Small intestine (tissue), 7 donors: Measurements from ENCODE around the gene MMP19. TPM values are rescaled to one million over a fixed set of nuclear protein-coding genes. Genes with fewer than 3 reads are reported as not detected.
"Not testable (repeated sequence)": the region's sequence is repeated elsewhere in the genome, so short reads cannot be mapped to it uniquely, and the experiment has no call there.

ENCODE experiments used
- DNase-seq, 2 donors: peaks; one replicate each; pipeline versions ENCODE4 v3.0.0 to v3.0.0-alpha.2; 2013
- FAIRE-seq: peaks from 2 replicates; lab custom pipeline; 2012; peaks lifted over from hg19 to GRCh38; lab: Jason Lieb, UNC
- H3K27ac ChIP-seq, 3 donors: one replicate each; pipeline ENCODE4 v1.5.1; 2013; ENCODE audit warnings: low read length in 2 of 3, mild to moderate bottlenecking in 2 of 3, control low read depth in 1 of 3, inconsistent platforms in 1 of 3, low read depth in 1 of 3, moderate library complexity in 1 of 3
- H3K27me3 ChIP-seq, 3 donors: one replicate each; pipeline ENCODE4 v1.6.1; 2013; ENCODE audit warnings: low read length in 3 of 3, inconsistent platforms in 1 of 3; ENCODE audit not compliant: control insufficient read depth in 3 of 3, insufficient read depth in 3 of 3
- H3K36me3 ChIP-seq, 3 donors: one replicate each; pipeline ENCODE4 v1.6.1; 2013; ENCODE audit warnings: low read length in 3 of 3, inconsistent platforms in 1 of 3, low read depth in 1 of 3, mild to moderate bottlenecking in 1 of 3, moderate library complexity in 1 of 3; ENCODE audit not compliant: control insufficient read depth in 3 of 3, insufficient read depth in 2 of 3
- H3K4me1 ChIP-seq, 3 donors: one replicate each; pipeline ENCODE4 v1.6.1; 2013; ENCODE audit warnings: low read length in 2 of 3, inconsistent platforms in 1 of 3, low read depth in 1 of 3, mild to moderate bottlenecking in 1 of 3, moderate library complexity in 1 of 3; ENCODE audit not compliant: control insufficient read depth in 3 of 3, insufficient read depth in 2 of 3
- H3K4me3 ChIP-seq, 3 donors: one replicate each; pipeline ENCODE4 v1.5.1; 2013; ENCODE audit warnings: low read length in 3 of 3, control low read depth in 1 of 3, inconsistent platforms in 1 of 3, low read depth in 1 of 3, mild to moderate bottlenecking in 1 of 3, moderate library complexity in 1 of 3
- H3K9me3 ChIP-seq, 2 donors: one replicate each; pipeline ENCODE4 v1.6.1; 2013; ENCODE audit warnings: low read depth in 1 of 2, low read length in 1 of 2; ENCODE audit not compliant: control insufficient read depth in 2 of 2, insufficient read depth in 1 of 2
- WGBS, 3 donors: extraction: QIAGEN DNeasy Blood & Tissue Kit; methylation state at CpG; one replicate each; pipeline ENCODE4 v1.1.7; 2013; 5-methylcytosine and 5-hydroxymethylcytosine counted together
- polyA plus RNA-seq, 4 donors: library from polyadenylated mRNA; stranded (reverse) in 3 of 4; unstranded in 1 of 4; fragments of 200-250 nt in 3 of 4; fragments of 120-200 nt in 1 of 4; gene quantifications; one replicate each; pipeline versions ENCODE4 v1.2.1 to v1.2.3, GENCODE V29; 2013
- donor health status: healthy with polysubstance abuse.
- donor health status: control.
- donor health status: control.
- donor health status: Bipolar disorder and iron deficiency.
- donor health status: healthy.

Gene MMP19
- polyA plus RNA-seq, 4 donors = 0.54 to 4.1 (median 1.3) TPM; not detected in 1

DNA sequence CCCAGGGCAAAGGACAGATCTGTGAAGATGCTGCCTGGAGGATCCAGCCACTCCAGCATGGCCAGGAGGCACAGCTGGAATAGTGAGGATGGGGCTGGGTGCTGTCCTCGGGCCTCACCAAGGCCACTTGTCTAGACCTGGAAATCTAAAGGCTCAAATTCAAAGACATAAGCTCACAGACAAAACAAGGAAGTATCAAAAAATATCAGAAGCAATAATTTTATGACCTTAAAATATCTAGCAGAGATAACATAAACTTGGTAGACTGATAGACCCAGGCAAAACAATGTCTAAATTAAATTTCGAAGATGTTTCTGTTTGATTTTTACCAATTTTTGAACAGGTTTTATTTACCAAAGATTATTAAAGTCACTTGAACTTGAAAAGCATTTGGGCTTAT lies 22.6 kb upstream of the MMP19 start:
- no peak overlapping the region for H3K27ac ChIP-seq
- no peaks in the 10 kb centered on the region for H3K27me3 ChIP-seq
- WGBS, 3 donors = 86 to 91% (median 88%) methylated on average over 2 of the region's 2 CpGs
- H3K4me3 ChIP-seq = no peak overlapping the region
- peaks cover 0 to 22% of the 10 kb centered on the region in 2 donors for H3K9me3 ChIP-seq
- DNase-seq = no peak
- H3K36me3 ChIP-seq = no peaks in the 10 kb centered on the region
- no peak for FAIRE-seq
- H3K4me1 ChIP-seq = no peaks in the 10 kb centered on the region

DNA sequence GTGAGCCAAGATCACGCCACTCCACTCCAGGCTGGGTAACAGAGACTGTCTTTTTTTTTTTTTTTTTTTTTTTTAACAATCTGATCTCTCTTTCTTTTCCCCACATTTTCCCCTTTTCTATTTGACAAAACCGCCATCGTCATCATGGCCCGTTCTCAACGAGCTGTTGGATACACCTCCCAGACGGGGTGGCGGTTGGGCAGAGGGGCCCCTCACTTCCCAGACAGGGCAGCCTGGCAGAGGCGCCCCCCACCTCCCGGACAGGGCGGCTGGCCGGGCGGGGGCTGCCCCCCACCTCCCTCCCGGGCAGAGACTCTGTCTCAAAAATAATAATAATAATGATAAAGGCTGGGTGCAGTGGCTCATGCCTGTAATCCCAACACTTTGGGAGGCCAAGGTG lies 20.2 kb upstream of the MMP19 start:
- not testable (repeated sequence) for H3K27me3 ChIP-seq, FAIRE-seq, H3K36me3 ChIP-seq, H3K27ac ChIP-seq, DNase-seq, H3K4me3 ChIP-seq, H3K4me1 ChIP-seq
- peaks cover 0 to 20% of the 10 kb centered on the region in 2 donors for H3K9me3 ChIP-seq
- WGBS, 3 donors = 94 to 96% (median 96%) methylated on average over 13 of the region's 13 CpGs

DNA sequence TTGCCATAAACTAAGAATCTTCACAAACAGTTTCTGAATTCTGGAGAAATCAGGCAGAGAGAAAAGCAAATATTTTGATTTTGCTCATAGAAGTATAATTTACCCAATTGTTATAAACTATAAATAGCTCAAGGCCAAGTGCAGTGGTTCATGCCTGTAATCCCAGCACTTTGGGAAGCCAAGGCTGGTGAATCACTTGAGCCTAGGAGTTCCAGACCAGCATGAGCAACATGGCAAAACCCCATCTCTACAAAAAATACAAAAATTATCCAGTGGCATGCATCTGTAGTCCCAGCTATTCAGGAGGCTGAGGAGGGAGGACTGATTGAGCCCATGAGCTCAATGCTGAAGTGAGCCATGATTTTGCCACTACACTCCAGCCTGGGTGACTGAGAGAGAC lies 19.6 kb upstream of the MMP19 start:
- Histone ChIP-seq H3K9me3 (peaks cover 0 to 20% of the 10 kb centered on the region in 2 donors), H3K27ac (no peak overlapping the region), H3K4me1 (no peaks in the 10 kb centered on the region), H3K27me3 (no peaks in the 10 kb centered on the region), H3K4me3 (no peak overlapping the region), H3K36me3 (no peaks in the 10 kb centered on the region)
- FAIRE-seq = no peak
- no peak for DNase-seq

DNA sequence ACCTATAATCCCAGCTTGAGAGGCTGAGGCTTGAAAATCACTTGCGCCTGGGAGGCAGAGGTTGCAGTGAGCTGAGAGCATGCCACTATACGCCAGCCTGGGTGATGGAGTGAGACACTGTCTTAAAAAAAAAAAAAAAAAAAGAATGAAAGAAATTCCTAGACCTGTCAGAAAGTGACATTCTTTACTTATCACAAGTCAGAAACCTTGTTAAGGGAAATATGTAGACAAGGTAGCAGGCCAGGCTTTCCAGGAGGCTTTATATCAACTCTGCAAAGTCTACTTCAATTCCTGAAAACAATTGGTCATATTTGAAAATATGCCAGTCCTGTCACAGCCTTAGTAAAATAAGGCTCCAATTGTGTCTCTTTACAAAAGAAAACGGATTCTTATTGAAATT lies 19.1 kb upstream of the MMP19 start:
- peaks cover 0 to 17% of the 10 kb centered on the region in 2 donors for H3K9me3 ChIP-seq
- no peaks in the 10 kb centered on the region for H3K27me3 ChIP-seq
- no peak overlapping the region for H3K4me3 ChIP-seq
- H3K4me1 ChIP-seq = no peaks in the 10 kb centered on the region
- no peak overlapping the region for H3K27ac ChIP-seq
- 82 to 89% (median 85%) methylated on average over 3 of the region's 3 CpGs for WGBS, 3 donors
- DNase-seq (no peak), FAIRE-seq (no peak)
- no peaks in the 10 kb centered on the region for H3K36me3 ChIP-seq

DNA sequence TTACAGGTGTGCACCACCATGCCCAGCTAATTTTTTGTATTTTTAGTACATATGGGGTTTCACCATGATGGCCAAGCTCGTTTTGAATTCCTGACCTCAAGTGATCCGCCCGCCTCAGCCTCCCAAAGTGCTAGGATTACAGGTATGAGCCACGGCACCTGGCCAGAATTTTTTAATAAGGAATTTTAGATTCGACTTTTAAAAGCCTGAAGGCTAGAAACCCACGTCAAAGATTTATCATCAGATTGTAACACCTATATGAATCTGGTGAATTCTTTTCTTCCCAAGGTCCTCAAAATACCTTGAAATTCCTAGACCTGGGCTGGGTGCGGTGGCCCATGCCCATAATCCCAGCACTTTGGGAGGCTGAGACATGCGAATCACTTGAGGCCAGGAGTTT lies 18.7 kb upstream of the MMP19 start:
- 92% methylated on average over 8 of the region's 8 CpGs for WGBS, 3 donors
- FAIRE-seq = no peak

DNA sequence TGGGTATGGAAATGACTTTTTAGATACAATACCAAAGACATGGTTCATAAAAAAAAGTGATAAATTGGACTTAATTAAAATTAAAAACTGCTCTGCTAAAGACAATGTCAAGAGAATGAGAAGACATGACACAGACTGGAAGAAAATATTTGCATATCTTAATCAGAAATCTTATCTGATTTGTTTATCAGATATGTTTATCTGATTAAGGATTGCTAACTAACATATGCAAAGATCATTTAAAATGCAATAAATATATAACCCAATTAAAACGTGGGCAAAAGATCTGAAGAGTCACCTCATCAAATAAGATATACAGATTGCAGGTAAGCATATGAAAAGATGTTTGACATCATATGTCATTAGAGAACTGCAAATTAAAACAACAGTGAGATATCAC lies 10.0 kb upstream of the MMP19 start:
- FAIRE-seq = no peak
- WGBS, 3 donors = 6 to 25% (median 15%) methylated on average over 1 of the region's 1 CpG
- Histone ChIP-seq H3K36me3 (no peaks in the 10 kb centered on the region), H3K27ac (no peak overlapping the region), H3K27me3 (peaks cover 0 to 3% (median 0%) of the 10 kb centered on the region in 3 donors), H3K9me3 (no peaks in the 10 kb centered on the region), H3K4me3 (no peak overlapping the region), H3K4me1 (peaks cover 0 to 2% (median 0%) of the 10 kb centered on the region in 3 donors)
- no peak for DNase-seq

More for the DNA sequence above, 18.7 kb upstream of the MMP19 start:
- Histone ChIP-seq H3K36me3 (no peaks in the 10 kb centered on the region), H3K4me3 (no peak overlapping the region), H3K9me3 (peaks cover 0 to 16% of the 10 kb centered on the region in 2 donors), H3K4me1 (no peaks in the 10 kb centered on the region), H3K27me3 (no peaks in the 10 kb centered on the region), H3K27ac (no peak overlapping the region)
- no peak for DNase-seq

DNA sequence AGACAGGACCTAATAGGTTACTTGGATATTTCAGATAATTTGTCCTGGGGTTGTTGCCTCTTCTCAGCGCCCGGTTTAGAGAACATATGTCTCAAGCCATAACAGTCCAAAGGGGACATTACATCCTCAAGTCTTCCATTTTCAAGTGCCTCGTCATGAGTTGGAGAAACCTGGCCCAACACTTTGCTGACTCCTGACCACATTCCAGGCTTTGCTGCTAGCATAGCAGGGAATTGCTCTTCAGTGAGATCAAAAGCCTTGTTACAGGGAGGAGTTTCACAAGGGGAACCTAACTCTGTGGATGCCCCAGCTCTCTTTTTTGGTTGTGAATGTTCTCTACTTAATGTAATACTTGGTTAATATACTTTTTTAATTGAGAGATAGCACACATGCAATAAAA lies 8.2 kb upstream of the MMP19 start:
- WGBS, 3 donors = 78 to 92% (median 90%) methylated on average over 3 of the region's 3 CpGs
- no peak overlapping the region for H3K27ac ChIP-seq
- FAIRE-seq (no peak), DNase-seq (no peak)
- peaks cover 0 to 3% (median 0%) of the 10 kb centered on the region in 3 donors for H3K27me3 ChIP-seq
- no peak overlapping the region for H3K4me3 ChIP-seq
- H3K36me3 ChIP-seq = no peaks in the 10 kb centered on the region
- H3K4me1 ChIP-seq = peaks cover 0 to 5% (median 0%) of the 10 kb centered on the region in 3 donors
- no peaks in the 10 kb centered on the region for H3K9me3 ChIP-seq

DNA sequence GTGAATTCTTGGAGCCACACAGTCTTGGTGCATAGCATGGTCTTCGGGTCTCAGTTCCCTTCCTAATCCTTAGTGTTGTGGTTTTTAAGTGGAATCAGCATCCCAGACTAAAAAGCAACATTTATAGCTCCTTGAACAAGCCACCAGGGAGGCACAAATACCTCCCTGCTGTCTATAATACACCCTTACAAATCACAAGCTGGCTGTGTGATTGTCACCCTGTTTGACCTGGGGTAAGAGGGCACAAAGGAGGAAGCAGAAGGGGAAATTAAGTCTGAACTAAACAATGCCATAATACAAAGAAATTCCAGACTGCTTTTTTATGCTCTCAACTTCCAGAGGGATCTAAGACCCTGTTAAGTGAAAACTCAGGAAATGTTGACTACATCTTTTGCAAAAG lies 7.7 kb upstream of the MMP19 start:
- 42 to 58% (median 55%) methylated on average over 1 of the region's 1 CpG for WGBS, 3 donors
- no peak for FAIRE-seq
- H3K4me3 ChIP-seq = no peak overlapping the region
- no peak overlapping the region for H3K27ac ChIP-seq
- peaks cover 0 to 5% (median 0%) of the 10 kb centered on the region in 3 donors for H3K4me1 ChIP-seq
- no peaks in the 10 kb centered on the region for H3K36me3 ChIP-seq
- H3K9me3 ChIP-seq = no peaks in the 10 kb centered on the region
- peaks cover 0 to 3% (median 0%) of the 10 kb centered on the region in 3 donors for H3K27me3 ChIP-seq
- DNase-seq = no peak
